Measurements from ENCODE around the gene MINDY4.

MINDY4 gene

GRCh38 chr7:30873656-30874055 lies 102.4 kb downstream of the MINDY4 start:
- ChIA-PET POLR2A (no interaction called here), CTCF (interaction anchor here (1.2 kb wide), 1 partner anchor 110 kb away, joined by 3 read pairs; no protein-coding TSS in a partner anchor)
- no peak for DNase-seq (ENCODE audit: extremely low spot score)
- TF ChIP-seq, protein P1, sequence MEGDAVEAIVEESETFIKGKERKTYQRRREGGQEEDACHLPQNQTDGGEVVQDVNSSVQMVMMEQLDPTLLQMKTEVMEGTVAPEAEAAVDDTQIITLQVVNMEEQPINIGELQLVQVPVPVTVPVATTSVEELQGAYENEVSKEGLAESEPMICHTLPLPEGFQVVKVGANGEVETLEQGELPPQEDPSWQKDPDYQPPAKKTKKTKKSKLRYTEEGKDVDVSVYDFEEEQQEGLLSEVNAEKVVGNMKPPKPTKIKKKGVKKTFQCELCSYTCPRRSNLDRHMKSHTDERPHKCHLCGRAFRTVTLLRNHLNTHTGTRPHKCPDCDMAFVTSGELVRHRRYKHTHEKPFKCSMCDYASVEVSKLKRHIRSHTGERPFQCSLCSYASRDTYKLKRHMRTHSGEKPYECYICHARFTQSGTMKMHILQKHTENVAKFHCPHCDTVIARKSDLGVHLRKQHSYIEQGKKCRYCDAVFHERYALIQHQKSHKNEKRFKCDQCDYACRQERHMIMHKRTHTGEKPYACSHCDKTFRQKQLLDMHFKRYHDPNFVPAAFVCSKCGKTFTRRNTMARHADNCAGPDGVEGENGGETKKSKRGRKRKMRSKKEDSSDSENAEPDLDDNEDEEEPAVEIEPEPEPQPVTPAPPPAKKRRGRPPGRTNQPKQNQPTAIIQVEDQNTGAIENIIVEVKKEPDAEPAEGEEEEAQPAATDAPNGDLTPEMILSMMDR (IDR thresholded peaks at IDR 0.05; ENCODE audit: control extremely low read depth, extremely low read depth, low read depth, missing control alignments) = no peak

- ChIA-PET CTCF (no interaction called here), POLR2A (no interaction called here)
- no peak for DNase-seq (ENCODE audit: extremely low spot score)
- TF ChIP-seq, protein P1 (IDR thresholded peaks at IDR 0.05; ENCODE audit: control extremely low read depth, extremely low read depth, low read depth, missing control alignments) = no peak
Observed at GRCh38 chr7:30874656-30875302, 103.6 kb downstream of the MINDY4 start.

DNA sequence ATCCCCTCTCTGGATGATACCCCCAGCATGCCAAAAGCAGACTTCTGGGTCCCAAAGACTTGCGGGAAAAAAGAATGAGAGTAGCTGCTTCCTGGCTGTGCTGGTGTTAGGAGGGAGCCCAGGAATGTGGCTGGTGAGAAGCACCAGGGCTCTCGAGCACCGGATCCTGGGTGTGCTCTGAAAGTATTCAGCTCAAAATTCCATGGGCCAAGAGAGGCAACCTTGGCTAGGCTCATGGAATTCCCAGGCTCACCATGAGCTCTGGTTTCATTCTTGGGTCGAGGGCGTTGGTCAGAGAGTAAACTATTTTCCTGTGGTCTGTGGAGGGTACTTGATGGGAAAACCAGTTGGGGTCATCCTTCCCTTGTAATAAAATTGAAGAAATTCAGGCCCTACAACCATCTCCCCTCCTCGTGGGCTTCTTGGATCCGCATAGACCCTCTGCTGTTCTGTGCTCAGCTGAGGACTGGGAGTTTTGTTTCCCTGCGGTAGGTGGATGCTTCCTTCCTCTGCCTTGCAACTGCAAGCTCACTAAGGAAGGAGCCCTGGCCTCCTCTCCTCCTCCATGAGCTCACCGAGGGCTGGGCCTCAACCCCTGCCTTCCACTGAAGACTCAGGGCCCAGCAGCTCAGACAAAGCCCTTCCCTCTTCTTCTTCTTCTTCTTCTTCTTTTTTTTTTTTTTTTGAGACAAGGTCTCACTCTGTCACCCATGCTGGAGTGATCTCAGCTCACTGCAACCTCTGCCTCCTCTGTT lies 106.0 kb downstream of the MINDY4 start:
- DNase-seq (ENCODE audit: extremely low spot score) = no peak
- POLR2A ChIA-PET = no interaction called here
- CTCF ChIA-PET = interaction anchor here (1.3 kb wide), 1 partner anchor 23 kb away, joined by 3 read pairs; no protein-coding TSS in a partner anchor
- TF ChIP-seq, protein P1 (IDR thresholded peaks at IDR 0.05; ENCODE audit: control extremely low read depth, extremely low read depth, low read depth, missing control alignments) = no peak

DNA sequence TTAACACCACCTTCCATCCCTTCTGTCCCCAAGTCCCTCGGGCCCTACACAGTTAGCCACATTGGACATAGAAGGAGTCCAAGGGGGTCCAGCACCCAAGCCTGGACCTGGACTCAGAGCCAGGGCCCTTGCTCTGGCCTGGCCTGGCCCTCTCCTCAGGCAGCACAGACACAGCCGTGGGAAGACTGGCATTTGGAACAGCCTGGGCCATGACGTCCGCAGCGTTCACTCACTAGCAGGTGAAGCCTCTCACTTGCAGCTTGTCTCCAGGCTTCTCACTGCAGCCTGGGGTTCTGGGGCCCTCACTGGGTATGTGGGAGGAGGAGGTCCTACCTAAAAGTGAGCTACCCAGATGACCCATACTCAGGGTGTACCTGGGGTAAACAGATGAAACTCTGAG lies 106.8 kb downstream of the MINDY4 start:
- ChIA-PET POLR2A (no interaction called here), CTCF (interaction anchor here (1.0 to 1.3 kb wide), 2 partner anchors 24 to 96 kb away, joined by 3 read pairs; no protein-coding TSS in a partner anchor)
- DNase-seq (ENCODE audit: extremely low spot score) = no peak
- TF ChIP-seq, protein P1 (IDR thresholded peaks at IDR 0.05; ENCODE audit: control extremely low read depth, extremely low read depth, low read depth, missing control alignments) = no peak

DNA sequence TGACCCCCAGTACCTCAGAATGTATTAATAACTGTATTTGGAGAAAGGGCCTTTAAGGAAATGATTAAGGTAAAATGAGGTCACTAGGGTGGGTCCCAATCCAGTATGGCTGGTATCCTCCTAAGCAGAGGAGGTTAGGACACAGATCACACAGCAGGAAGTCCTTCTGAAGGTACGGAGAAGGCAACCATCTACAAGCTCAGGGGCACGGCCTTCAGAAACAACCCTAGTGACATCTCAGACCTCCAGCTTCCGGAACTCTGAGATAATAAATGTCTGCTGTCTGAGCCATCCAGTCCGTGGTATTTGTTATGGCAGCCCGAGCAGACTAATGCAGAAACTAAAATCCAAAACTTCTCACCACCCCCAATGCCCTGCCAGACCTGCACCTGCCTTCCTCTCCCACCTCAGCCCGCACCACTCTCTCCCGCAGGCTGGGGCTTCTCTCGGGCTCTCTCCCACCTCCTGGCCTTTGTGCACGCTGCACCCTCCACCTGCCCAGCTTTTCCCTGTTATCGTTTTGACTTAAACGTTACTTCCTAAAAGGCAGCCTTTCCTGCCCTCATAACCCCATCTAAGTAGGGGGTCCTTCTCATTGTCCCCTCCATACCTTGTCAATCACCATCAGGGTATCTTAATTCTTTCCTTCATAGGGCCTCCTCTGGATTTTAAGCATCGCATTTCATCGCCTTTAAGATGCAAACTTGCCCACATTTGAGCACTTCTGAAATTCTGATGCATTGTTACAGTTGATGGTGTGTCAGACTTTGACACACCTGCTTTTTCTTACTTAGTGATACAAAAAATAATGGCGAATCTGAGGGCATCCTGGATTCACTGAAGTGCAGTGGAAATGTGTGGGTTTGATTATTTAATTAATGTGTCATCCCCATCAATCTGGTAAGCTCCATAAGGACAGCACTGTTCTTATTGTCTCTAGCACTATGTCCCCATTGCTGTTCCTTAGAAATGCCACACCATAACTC lies 108.2 kb downstream of the MINDY4 start:
- TF ChIP-seq, protein P1 (IDR thresholded peaks at IDR 0.05; ENCODE audit: control extremely low read depth, extremely low read depth, low read depth, missing control alignments) = no peak
- DNase-seq (ENCODE audit: extremely low spot score) = no peak
- ChIA-PET POLR2A (no interaction called here), CTCF (no interaction called here)

GRCh38 chr7:30880125-30880720 lies 109.0 kb downstream of the MINDY4 start:
- ChIA-PET POLR2A (no interaction called here), CTCF (interaction anchor here (0.9 kb wide), 1 partner anchor 242 kb away, joined by 3 read pairs; no protein-coding TSS in a partner anchor)
- TF ChIP-seq, protein P1 (IDR thresholded peaks at IDR 0.05; ENCODE audit: control extremely low read depth, extremely low read depth, low read depth, missing control alignments) = no peak
- no peak for DNase-seq (ENCODE audit: extremely low spot score)
